Measurements from ENCODE around the gene CDH4.

DNA sequence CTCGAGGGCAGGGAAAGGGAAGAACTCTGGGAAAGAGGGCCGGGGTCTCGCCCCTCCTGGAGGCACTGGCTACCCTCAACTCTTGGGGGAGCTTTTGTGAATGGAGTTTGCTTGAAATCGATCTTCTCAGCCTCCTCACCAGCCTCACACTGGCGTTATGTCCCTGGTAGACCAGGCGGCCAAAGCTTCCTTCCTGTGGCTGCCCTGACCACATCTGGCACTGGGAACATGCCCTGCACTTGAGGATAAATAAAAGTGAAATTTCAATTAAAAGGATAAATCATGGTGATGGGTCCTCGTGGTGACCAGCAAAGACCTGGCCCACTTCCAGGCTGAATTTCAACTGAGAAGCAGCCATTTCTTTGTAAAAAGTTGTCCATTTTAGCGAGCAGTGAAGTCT lies 578.9 kb downstream of the CDH4 start:
- TF ChIP-seq CTCF (IDR thresholded peaks at IDR 0.05) (no peak), POLR2AphosphoS5 (IDR thresholded peaks at IDR 0.05) (no peak)

All from upper lobe of left lung (tissue), 4 donors.